GM23248 (cell line): ENCODE measurements around the gene PHF23. TPM values are rescaled to one million over a fixed set of nuclear protein-coding genes. Genes with fewer than 3 reads are reported as not detected.

ENCODE experiments used
- DNase-seq: peaks from one replicate; pipeline ENCODE4 v3.0.0-alpha.2; 2015
- H2AFZ ChIP-seq: fragments of 200-600 bp; sonication (generic); 2 replicates; pipeline ENCODE4 v1.6.1; 2016; ENCODE audit warnings: antibody characterized with exemption
- H3F3A ChIP-seq: fragments of 200-600 bp; sonication (generic); 2 replicates; pipeline ENCODE4 v1.6.1; 2016; ENCODE audit warnings: mild to moderate bottlenecking, antibody characterized with exemption, mixed run types; ENCODE audit not compliant: insufficient read depth
- H3K27ac ChIP-seq: fragments of 200-600 bp; sonication (generic); 2 replicates; pipeline ENCODE4 v1.5.1; 2016; ENCODE audit warnings: mild to moderate bottlenecking
- H3K27me3 ChIP-seq: fragments of 200-600 bp; sonication (generic); replicated peaks from 2 replicates; pipeline ENCODE4 v1.6.1; 2016; ENCODE audit warnings: mild to moderate bottlenecking; ENCODE audit not compliant: insufficient read depth
- H3K36me3 ChIP-seq: fragments of 200-600 bp; sonication (generic); 2 replicates; pipeline ENCODE4 v1.6.1; 2016; ENCODE audit warnings: low read depth, mild to moderate bottlenecking
- H3K4me1 ChIP-seq: fragments of 200-600 bp; sonication (generic); 2 replicates; pipeline ENCODE4 v1.6.1; 2016; ENCODE audit warnings: mild to moderate bottlenecking; ENCODE audit not compliant: insufficient read depth
- H3K4me2 ChIP-seq: fragments of 200-600 bp; sonication (generic); one replicate; pipeline ENCODE4 v1.6.1; 2016; ENCODE audit warnings: mild to moderate bottlenecking; ENCODE audit not compliant: unreplicated experiment
- H3K4me3 ChIP-seq: fragments of 200-600 bp; sonication (generic); 2 replicates; pipeline ENCODE4 v1.5.1; 2016; ENCODE audit warnings: mild to moderate bottlenecking
- H3K79me2 ChIP-seq: fragments of 200-600 bp; sonication (generic); 2 replicates; pipeline ENCODE4 v1.6.1; 2016; ENCODE audit warnings: mild to moderate bottlenecking; ENCODE audit not compliant: insufficient read depth
- H3K9ac ChIP-seq: fragments of 200-600 bp; sonication (generic); 2 replicates; pipeline ENCODE4 v1.6.1; 2016; ENCODE audit warnings: mild to moderate bottlenecking
- H3K9me2 ChIP-seq: fragments of 200-600 bp; sonication (generic); 2 replicates; pipeline ENCODE4 v1.6.1; 2016; ENCODE audit warnings: mixed run types, mild to moderate bottlenecking, moderate library complexity; ENCODE audit not compliant: insufficient read depth
- H3K9me3 ChIP-seq: fragments of 200-600 bp; sonication (generic); one replicate; pipeline ENCODE4 v1.6.1; 2017; ENCODE audit warnings: low read depth
- H4K20me1 ChIP-seq: fragments of 200-600 bp; sonication (generic); 2 replicates; pipeline ENCODE4 v1.6.0; 2016; ENCODE audit not compliant: insufficient read depth
- EZH2 ChIP-seq: fragments of 200-600 bp; sonication (generic); IDR thresholded peaks from 2 replicates; pipeline ENCODE4 v1.6.1; 2018; ENCODE audit warnings: antibody characterized with exemption, mild to moderate bottlenecking; ENCODE audit not compliant: insufficient read depth, poor library complexity, severe bottlenecking
- EZH2phosphoT487 ChIP-seq: fragments of 200-600 bp; sonication (generic); IDR thresholded peaks from 2 replicates; pipeline ENCODE4 v1.6.1; 2018; ENCODE audit warnings: antibody characterized with exemption, moderate library complexity, mild to moderate bottlenecking, low read depth; ENCODE audit not compliant: insufficient read depth
- WGBS, 2 experiments: methylation state at CpG; one replicate each; pipeline ENCODE4 v1.1.6; 2015 to 2017; ENCODE audit warnings: low lambda C conversion rate in 2 of 2, low coverage in 1 of 2; ENCODE audit errors: missing lambda C conversion rate in 2 of 2; 5-methylcytosine and 5-hydroxymethylcytosine counted together
- in situ Hi-C: fragments of 300-500 bp; cut with MboI; formaldehyde crosslinking; loops from 2 replicates; pipeline ENCODE4 v1.15.0; 2020
- polyA plus RNA-seq: library from polyadenylated mRNA; unstranded; fragments of >200 nt; fragmentation: Nextera tagmentation; extraction: Ambion mirVana; gene quantifications from 2 replicates; pipeline ENCODE4 v1.2.1, GENCODE V29; 2016
- total RNA-seq: library from RNA; depleted of rRNA; stranded (reverse); fragments of >200 nt; shearing (Covaris generic); gene quantifications from 2 replicates; pipeline ENCODE4 v1.2.3, GENCODE V29; 2014

The PHF23 gene
- total and polyA plus RNA-seq, 2 experiments from 2014 or later, result 32.0 to 45.6 TPM

- Histone ChIP-seq H3K27ac (peak overlapping the region; percentile 86; the same call in 1 of the 2 replicates), H2AFZ (0 out of 2 replicates have a peak overlapping the region, but pooled peaks have one; percentile 74)
Measured at GRCh38 chr17:7218758-7219157, 20.5 kb downstream of the PHF23 start.

GRCh38 chr17:7218166-7218565 is 21.1 kb downstream of the PHF23 start:
- no peak for TF ChIP-seq EZH2
- TF ChIP-seq EZH2phosphoT487, result no peak
- no peak for DNase-seq
- H4K20me1 ChIP-seq, result no peaks in the 10 kb centered on the region
- H3K27ac ChIP-seq, result peak overlapping the region; percentile 37; the same call in 1 of the 2 replicates
- H3K9me3 ChIP-seq, result no peaks in the 10 kb centered on the region
- peak overlapping the region; percentile 70 for H3K4me3 ChIP-seq
- 56 to 72% methylated on average over 5 to 6 of the region's 6 CpGs for WGBS, 2 experiments
- peak overlapping the region; percentile 84 for H2AFZ ChIP-seq
- peak overlapping the region; percentile 78 for H3K4me2 ChIP-seq
- peaks cover 24% of the 10 kb centered on the region for H3F3A ChIP-seq
- peaks cover 64% of the 10 kb centered on the region for H3K79me2 ChIP-seq
- peaks cover 8% of the 10 kb centered on the region; the same call in 1 of the 2 replicates for H3K36me3 ChIP-seq
- no peaks in the 10 kb centered on the region for H3K9me2 ChIP-seq
- peak overlapping the region; percentile 77 for H3K9ac ChIP-seq
- peaks cover 34% of the 10 kb centered on the region for H3K4me1 ChIP-seq
- in situ Hi-C loops, result no loop called here
- H3K27me3 ChIP-seq, result no peaks in the 10 kb centered on the region

More at GRCh38 chr17:7218758-7219157, 20.5 kb downstream of the PHF23 start:
- Histone ChIP-seq H3K9ac (no peak overlapping the region), H3K9me3 (no peaks in the 10 kb centered on the region), H3K36me3 (peaks cover 14% of the 10 kb centered on the region; the same call in 1 of the 2 replicates), H3K4me2 (no peak overlapping the region), H3K79me2 (peaks cover 58% of the 10 kb centered on the region), H4K20me1 (no peaks in the 10 kb centered on the region), H3F3A (peaks cover 22% of the 10 kb centered on the region), H3K4me3 (no peak overlapping the region), H3K9me2 (no peaks in the 10 kb centered on the region), H3K27me3 (no peaks in the 10 kb centered on the region), H3K4me1 (peaks cover 34% of the 10 kb centered on the region)
- no peak for TF ChIP-seq EZH2phosphoT487
- TF ChIP-seq EZH2, result no peak
- 55 to 72% methylated on average over 4 to 6 of the region's 6 CpGs for WGBS, 2 experiments
- DNase-seq, result no peak
- in situ Hi-C loops, result no loop called here

- Histone ChIP-seq H2AFZ (peak overlapping the region; percentile 84), H3K27me3 (no peaks in the 10 kb centered on the region), H3K4me1 (peaks cover 34% of the 10 kb centered on the region), H3K9me3 (no peaks in the 10 kb centered on the region), H3K9ac (peak overlapping the region; percentile 83), H3K4me3 (peak overlapping the region; percentile 87), H3K36me3 (no peaks in the 10 kb centered on the region), H3K9me2 (no peaks in the 10 kb centered on the region), H4K20me1 (no peaks in the 10 kb centered on the region), H3K27ac (peak overlapping the region; percentile 37; the same call in 1 of the 2 replicates), H3F3A (peaks cover 16% of the 10 kb centered on the region), H3K79me2 (peaks cover 64% of the 10 kb centered on the region), H3K4me2 (peak overlapping the region; percentile 91)
- DNase-seq, result peak; percentile 88
- WGBS, 2 experiments, result 1 to 3% methylated on average over 9 to 32 of the region's 32 CpGs
- TF ChIP-seq EZH2, result no peak
- no peak for TF ChIP-seq EZH2phosphoT487
- in situ Hi-C loops, result no loop called here
Measured at GRCh38 chr17:7217113-7217987, 21.9 kb downstream of the PHF23 start.

GRCh38 chr17:7216242-7217112 is 22.8 kb downstream of the PHF23 start:
- peak overlapping the region; percentile 83 for H3K9ac ChIP-seq
- peak; percentile 28 for DNase-seq
- peak overlapping the region; percentile 91 for H3K4me2 ChIP-seq
- no peaks in the 10 kb centered on the region for H3K27me3 ChIP-seq
- 4 to 5% methylated on average over 7 of the region's 7 CpGs for WGBS, 2 experiments
- H3K4me3 ChIP-seq, result peak overlapping the region; percentile 87
- no peaks in the 10 kb centered on the region for H4K20me1 ChIP-seq
- H3K9me2 ChIP-seq, result no peaks in the 10 kb centered on the region
- H3K79me2 ChIP-seq, result peaks cover 62% of the 10 kb centered on the region
- H3K27ac ChIP-seq, result peak overlapping the region; percentile 27
- H3K36me3 ChIP-seq, result no peaks in the 10 kb centered on the region
- H3F3A ChIP-seq, result peaks cover 15% of the 10 kb centered on the region
- H3K4me1 ChIP-seq, result peaks cover 34% of the 10 kb centered on the region
- in situ Hi-C loops, result no loop called here
- no peak overlapping the region for H2AFZ ChIP-seq
- no peak for TF ChIP-seq EZH2phosphoT487
- TF ChIP-seq EZH2, result no peak
- no peaks in the 10 kb centered on the region for H3K9me3 ChIP-seq
